Measurements from ENCODE around the gene ERBIN.
A peak's percentile ranks its signal among the peaks of the same experiment; 100 is the strongest.
"Not testable (repeated sequence)": the region's sequence is repeated elsewhere in the genome, so short reads cannot be mapped to it uniquely, and the experiment has no call there.

Gene ERBIN, protein sequence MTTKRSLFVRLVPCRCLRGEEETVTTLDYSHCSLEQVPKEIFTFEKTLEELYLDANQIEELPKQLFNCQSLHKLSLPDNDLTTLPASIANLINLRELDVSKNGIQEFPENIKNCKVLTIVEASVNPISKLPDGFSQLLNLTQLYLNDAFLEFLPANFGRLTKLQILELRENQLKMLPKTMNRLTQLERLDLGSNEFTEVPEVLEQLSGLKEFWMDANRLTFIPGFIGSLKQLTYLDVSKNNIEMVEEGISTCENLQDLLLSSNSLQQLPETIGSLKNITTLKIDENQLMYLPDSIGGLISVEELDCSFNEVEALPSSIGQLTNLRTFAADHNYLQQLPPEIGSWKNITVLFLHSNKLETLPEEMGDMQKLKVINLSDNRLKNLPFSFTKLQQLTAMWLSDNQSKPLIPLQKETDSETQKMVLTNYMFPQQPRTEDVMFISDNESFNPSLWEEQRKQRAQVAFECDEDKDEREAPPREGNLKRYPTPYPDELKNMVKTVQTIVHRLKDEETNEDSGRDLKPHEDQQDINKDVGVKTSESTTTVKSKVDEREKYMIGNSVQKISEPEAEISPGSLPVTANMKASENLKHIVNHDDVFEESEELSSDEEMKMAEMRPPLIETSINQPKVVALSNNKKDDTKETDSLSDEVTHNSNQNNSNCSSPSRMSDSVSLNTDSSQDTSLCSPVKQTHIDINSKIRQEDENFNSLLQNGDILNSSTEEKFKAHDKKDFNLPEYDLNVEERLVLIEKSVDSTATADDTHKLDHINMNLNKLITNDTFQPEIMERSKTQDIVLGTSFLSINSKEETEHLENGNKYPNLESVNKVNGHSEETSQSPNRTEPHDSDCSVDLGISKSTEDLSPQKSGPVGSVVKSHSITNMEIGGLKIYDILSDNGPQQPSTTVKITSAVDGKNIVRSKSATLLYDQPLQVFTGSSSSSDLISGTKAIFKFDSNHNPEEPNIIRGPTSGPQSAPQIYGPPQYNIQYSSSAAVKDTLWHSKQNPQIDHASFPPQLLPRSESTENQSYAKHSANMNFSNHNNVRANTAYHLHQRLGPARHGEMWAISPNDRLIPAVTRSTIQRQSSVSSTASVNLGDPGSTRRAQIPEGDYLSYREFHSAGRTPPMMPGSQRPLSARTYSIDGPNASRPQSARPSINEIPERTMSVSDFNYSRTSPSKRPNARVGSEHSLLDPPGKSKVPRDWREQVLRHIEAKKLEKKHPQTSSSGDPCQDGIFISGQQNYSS (N-terminal part only)

DNA sequence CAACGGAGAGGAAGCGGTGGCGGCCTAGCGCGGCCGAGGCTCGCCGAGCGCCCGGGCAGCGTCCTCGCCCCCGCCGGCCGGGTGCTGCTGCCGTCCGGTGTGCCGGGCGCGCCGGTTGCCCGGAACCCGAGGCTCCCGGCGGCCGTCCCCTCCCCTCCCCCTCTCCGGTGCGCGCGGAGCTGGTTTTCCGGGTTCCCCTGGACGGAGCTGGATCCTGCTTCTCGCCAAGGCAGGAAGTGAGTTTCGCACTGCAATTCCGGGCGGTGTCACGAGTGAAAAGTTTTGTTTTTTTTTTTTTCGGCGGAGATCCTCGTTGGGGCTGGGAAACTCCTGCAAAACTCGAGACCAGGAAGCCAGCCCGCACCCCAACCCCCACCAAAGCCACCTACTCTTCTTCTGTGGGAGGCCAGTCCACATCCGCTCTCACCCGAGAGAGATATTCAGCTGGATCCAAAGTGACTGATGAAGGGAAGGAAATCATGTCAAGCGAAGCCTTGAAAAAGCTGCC is at the start of gene ERBIN:
Gene ERBIN, plus strand, starts transcription at position 300 of the 508 bp plus-strand sequence. CDS start 66,144 bp downstream, outside the sequence.
- peak; percentile 75 for DNase-seq

GRCh38 chr5:65876970-65877369 is 49.4 kb upstream of the ERBIN start:
- DNase-seq: no peak

DNA sequence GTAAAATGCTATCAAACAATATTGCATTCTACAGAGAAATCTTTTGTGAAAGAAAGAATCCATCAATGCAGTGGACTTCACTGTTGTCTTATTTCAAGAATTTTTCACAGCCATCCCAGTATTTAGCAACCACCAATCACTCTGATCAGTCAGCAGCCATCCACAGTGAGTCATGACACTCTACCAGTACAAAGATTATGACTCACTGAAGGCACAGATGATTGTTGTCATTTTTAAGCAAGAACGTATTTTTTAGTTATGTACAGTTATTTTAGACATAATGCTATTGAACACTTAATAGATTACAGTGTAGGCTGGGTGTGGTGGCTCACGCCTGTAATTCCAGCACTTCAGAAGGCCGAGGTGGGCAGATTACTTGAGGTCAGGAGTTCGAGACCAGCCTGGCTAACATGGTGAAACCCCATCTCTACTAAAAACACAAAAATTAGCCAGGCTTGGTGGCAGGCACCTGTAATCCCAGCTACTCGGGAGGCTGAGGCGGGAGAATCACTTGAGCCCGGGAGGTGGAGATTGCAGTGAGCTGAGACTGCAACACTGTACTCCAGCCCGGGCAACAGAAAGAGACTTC is 46.6 kb upstream of the ERBIN start:
- not testable (repeated sequence) for DNase-seq

GRCh38 chr5:65880496-65881072 is 45.8 kb upstream of the ERBIN start:
- DNase-seq: no peak

GRCh38 chr5:65882278-65882677 is 44.1 kb upstream of the ERBIN start:
- DNase-seq: no peak

DNA sequence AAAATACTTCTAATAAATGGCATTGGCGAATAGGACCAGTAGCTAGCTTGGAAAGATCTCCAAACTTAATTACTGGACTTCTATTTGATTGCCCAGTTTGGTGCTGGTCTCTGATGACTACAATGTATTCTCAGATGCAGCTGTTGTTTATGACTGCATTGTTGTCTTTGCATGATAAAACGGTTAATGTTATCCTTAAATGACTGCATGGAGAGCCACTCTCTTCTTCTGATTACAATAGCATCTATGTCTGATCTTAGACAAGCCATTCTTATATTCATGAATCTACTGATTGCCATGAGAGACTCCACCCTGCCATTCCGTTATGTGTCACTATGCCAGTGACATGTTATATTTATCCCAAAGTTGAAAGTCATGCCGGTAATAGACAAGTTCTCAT is 42.9 kb upstream of the ERBIN start:
- DNase-seq: no peak

DNA sequence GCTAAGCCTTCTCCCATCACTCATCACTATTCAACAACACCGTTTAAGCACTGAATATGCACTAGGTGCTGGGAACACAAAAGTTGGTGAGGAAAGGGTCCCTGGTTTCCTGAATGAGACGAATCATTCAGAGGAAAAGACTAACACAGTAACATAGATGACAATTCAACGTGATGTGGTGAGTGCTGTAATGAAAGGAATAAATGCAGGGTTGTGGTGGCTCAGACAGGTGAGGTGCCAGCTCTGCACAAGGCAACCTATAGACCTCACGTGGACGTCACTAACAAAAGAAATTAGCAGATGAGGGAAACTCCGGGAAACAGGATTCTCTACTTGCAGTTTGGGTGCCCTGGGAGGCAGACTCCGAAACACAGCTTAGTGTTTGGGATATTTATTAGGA is 40.0 kb upstream of the ERBIN start:
- DNase-seq: no peak

GRCh38 chr5:65892024-65892423 is 34.4 kb upstream of the ERBIN start:
- DNase-seq: not testable (repeated sequence)

- no peak for DNase-seq
Observed at GRCh38 chr5:65892801-65893200, 33.6 kb upstream of the ERBIN start.

DNA sequence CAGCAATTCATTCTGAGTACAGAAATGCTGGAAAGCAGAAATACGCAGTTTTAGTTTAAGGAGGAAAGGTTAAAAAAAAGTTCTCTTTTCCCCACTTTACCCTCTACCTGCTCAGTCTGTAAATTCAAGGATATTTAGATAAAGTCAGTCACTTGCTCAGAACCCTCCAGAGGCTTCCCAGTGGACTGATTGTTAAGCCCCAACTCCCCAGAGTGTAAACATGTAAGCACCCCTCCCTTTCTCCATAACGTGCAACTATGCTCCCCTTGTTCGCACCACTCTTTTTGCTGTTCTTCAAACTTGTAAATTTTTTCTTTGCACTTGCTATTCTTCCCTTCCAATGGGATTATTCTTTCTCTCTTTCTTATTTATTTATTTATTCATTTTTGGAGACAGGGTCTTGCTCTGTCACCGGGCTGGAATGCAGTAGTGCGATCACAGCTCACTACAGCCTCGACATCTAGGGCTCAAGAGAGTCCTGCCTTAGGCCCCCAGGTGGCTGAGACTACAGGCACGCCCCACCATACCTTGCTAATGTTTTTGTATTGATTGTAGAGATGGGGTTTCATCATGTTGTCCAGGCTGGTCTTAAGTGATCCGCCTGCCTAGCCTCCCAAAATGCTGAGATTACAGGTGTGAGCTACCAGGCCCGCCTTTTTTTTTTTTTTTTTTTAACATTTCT is 32.5 kb upstream of the ERBIN start:
- no peak for DNase-seq

GRCh38 chr5:65895891-65896290 is 30.5 kb upstream of the ERBIN start:
- no peak for DNase-seq

- no peak for DNase-seq
Observed at GRCh38 chr5:65900746-65901145, 25.6 kb upstream of the ERBIN start.

DNA sequence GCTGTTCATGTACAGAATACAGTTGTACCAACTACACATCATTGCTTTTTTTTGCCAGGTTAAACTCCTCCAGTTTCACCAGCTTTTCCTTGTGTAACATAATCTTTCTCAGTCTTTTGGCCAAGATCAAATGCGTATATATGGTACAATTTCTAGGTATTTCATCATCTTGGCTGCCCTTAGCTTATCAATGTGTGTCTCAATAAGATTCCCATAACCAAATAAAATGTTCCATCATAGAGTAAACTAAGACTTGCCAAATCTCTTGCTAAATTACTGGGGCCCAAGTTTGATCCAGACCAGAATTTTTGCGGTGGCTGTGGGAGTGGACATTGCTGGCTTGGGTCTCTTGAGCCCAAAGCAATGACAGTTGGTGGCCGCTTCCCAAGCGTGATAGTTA is 24.3 kb upstream of the ERBIN start:
- DNase-seq: no peak

DNA sequence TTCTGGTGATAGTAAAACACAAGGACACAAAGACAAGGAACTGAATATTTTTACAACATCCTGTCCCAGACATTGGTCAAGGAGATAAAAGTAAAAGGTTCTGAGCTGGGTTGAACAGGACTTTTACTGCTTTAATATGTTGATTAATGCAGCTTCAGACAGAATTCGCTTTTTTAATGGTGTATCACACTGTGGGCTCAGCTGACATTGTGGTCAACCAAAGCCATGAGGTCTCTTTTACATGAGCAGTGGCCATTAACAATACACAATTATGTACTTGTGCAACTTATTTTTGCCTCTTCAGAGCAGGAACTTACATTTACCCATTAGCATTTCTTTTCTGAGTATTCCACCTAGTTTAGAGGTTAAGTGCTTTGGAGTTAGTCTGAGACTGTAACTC is 22.8 kb upstream of the ERBIN start:
- no peak for DNase-seq

DNA sequence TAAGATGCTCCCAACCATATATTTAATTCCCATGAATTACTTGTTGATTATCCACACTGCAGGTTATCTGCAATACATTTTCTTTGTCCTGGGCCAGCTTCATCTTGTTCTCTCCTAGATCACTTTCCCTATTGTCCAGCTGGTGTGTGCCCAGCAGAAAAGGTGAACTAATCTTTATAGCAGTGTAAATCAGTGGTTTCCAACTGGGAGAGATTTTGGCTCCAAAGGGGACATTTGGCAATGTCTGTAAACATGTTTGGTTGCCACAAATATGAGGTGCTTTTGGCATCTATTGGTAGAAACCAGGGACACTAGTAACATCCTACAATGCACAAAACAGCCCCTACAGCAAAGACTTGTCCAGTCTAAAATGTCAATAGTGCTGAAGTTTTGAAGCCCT is 20.1 kb upstream of the ERBIN start:
- no peak for DNase-seq

- no peak for DNase-seq
Observed at GRCh38 chr5:65907135-65907534, 19.2 kb upstream of the ERBIN start.

DNA sequence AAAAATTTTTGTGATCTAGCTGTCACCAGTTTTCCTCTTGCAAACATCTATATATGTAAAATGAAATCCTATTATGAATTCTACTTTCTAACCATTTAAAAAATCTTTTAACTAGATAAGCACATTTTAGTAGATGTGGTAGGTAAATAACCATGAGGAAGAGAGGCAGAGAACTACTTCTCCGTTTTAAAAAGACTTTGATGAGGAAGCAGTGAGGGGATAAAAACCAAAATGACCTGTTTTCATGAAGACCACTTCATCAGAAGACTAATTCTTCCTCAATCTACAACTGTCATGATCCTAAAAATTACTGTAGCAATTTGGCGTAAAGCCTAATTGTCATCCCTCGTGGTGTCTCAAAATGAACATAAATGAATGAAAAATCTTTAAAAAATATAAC is 15.7 kb upstream of the ERBIN start:
- no peak for DNase-seq

GRCh38 chr5:65912311-65912710 is 14.1 kb upstream of the ERBIN start:
- DNase-seq: no peak

GRCh38 chr5:65913519-65913918 is 12.9 kb upstream of the ERBIN start:
- DNase-seq: no peak

DNA sequence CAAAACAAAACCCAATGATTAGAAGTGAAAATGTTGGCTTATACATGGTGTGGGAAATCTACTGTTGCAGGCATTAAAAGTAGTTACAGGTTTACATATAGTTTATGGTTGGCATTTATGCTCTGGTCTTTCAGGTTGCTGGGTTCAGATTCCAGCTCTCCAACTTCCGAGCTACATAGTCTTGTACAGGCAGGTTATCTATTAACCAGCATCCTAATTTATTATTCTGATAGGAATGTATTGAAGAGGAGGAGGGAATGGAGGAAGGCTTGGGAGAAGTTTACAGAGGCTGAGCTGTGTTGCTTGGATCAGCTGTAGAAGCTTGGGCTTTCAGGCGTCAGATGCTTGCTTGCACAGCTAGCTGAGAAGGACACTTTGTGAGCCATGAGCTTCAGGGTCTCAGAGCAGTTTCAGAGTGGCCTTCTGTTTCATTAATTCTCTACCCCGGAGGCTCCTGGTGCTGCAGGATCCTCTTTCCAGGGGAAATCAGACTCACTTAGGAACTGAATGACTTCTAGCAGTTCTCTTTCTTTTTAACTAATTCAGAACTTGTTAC is 11.7 kb upstream of the ERBIN start:
- no peak for DNase-seq

DNA sequence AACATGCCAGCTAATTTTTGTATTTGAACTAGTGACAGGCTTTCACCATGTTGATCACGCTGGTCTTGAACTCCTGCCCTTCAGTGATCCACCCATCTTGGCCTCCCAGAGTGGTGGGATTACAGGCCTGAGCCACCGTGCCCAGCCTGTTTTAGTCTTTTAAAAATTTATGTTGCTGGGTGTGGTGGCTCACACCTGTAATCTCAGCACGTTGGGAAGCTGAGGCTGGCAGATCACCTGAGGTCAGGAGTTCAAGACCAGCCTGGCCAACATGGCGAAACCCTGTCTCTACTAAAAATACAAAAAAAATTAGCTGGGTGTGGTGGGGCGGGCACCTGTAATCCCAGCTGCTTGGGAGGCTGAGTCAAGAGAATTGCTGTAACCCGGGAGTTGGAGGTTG is 10.7 kb upstream of the ERBIN start:
- not testable (repeated sequence) for DNase-seq

Data from CD4-positive, alpha-beta T cell treated with Interleukin-21 for 1 hour (primary cell).